HG03442 (cell line): Measurements from ENCODE around the gene UMOD.

Experiments used
- ATAC-seq: cut with Tn5 transposase; IDR thresholded peaks from one replicate; pipeline ENCODE4 v1.9.1; 2021; ENCODE audit warnings: mild to moderate bottlenecking, moderate library complexity; ENCODE audit not compliant: unreplicated experiment

Gene UMOD

DNA sequence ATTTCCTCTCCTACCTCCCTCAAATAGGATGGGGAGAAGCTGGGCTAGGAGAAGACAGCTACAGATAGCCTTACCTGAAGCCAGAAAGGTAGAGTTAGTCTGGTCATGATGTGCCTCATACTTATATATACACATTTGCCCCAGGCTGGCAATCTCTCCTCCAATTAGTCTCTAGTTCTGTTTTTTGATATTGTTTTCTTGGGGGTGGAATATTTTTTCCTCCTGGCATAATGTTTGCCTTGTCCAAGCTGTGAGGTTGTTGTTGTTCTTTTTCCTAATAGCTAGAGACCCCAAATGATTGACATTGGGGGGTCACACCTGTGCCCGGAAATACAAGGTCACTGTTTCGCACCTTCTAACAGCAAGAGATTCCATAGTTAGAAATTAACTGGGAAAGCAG is at the start of gene UMOD:
Gene UMOD, minus strand, starts transcription at position 101 of the 400 bp plus-strand sequence. CDS start 1,978 bp downstream, outside the sequence.
- no peak for ATAC-seq

DNA sequence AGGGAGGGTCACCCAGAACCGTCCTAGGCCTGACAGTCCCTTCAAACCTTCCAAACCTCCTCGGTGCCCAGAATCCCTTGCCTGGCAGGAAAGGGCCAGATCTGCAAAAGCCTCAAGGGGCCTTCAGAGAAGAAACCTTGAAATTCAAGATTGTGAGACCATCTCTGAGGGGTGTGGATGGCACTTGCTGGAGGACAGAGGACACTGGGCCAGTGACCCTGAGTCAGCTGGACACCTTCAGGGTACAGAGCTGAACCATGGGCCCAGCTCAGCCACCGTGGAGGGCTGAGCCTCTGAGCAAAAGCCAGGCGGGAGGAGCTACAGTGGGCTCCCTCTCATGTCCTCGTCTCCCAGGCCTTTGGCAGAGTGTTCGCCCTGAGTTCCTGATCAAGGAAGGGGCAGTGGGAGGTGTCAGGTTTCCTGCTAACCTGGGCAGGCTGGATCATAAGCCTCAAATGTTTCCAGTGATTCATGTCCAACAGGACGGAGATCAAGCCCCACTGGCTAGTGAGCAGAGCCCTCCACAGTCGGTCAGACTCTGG is 49.0 kb upstream of the UMOD start:
- no peak for ATAC-seq

DNA sequence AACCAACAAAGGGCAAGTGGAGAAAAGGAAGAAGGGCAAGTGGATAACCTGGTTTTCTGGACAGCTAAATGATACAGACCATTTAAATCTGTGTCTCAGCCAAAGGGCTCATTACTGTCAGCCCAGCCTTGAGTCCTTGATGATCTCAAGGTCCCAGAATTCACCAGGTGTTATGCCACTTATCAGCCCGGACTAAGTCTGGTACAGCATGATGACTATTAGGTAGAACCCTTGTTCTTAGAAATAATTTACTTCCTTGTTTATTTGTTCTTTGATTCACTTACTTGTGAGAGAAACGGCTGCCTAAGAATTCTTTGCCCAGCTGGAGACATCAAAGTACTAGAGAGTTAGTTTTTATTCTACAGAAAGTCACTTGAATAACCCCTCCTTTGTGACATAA is 48.6 kb upstream of the UMOD start:
- no peak for ATAC-seq

DNA sequence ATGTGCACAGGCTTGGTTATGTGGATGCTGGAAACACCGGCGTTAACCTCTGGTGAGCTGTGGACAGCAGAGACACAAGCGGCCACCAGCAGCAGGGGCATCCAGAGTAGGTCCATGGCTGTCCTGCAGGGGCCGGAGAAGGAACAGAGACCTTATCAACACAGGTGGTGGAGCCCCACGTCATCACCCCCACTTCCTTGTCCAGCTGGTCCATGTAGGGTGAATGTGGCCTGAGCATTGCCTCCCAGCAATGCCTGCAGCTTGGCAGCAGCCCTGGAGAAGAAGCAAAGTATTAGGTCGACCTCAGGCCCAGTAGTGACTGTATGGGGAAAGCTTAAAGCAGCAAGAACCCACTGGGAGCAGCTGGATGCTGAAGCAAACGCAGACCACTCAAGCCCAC is 46.7 kb upstream of the UMOD start:
- no peak for ATAC-seq

DNA sequence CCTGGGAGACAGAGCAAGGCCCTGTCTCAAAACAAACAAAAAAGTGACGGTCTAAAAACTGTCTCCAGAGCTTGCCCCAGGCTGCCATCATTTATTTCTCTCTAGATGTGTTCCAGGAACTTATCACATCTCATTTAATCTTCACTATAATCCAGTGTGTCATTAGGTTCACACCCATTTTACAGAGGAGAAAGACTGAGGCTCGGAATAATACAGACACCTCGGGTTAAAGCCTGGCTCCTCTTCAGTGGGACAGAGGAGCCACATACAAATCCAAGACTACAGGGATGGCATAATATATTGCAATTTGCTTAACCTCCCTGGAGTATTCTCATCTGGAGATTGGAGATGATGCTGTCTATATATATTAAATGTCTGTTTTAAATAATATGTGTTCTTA is 46.1 kb upstream of the UMOD start:
- no peak for ATAC-seq

DNA sequence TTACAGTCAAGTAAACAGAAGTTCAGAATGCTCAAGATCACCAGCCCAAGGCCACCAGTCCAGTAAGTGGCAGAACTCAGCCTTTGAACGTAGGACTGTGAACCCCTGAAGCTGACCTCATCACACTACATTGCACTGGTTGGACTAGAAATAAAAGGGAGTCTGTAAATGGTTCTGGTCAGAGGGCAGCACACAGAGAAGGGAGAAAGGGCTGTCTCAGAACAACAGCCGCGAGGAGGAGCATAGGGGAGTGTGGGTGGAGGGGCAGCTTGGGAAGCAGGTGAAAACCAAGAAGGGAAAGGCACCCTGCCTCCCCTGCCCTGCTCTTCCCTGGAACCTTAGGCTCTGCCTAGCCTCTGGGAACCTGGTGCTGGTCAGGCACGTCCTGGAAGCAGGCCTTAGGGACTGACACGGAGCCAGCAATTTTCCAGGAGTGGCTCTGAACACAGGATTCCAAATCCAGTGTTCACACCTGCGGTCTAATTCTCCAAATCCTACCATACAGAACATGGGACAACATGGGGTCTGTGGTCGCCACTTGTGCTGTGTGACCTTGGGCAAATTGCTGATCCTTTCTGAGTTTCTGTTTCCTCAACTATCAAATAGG is 45.1 kb upstream of the UMOD start:
- no peak for ATAC-seq

DNA sequence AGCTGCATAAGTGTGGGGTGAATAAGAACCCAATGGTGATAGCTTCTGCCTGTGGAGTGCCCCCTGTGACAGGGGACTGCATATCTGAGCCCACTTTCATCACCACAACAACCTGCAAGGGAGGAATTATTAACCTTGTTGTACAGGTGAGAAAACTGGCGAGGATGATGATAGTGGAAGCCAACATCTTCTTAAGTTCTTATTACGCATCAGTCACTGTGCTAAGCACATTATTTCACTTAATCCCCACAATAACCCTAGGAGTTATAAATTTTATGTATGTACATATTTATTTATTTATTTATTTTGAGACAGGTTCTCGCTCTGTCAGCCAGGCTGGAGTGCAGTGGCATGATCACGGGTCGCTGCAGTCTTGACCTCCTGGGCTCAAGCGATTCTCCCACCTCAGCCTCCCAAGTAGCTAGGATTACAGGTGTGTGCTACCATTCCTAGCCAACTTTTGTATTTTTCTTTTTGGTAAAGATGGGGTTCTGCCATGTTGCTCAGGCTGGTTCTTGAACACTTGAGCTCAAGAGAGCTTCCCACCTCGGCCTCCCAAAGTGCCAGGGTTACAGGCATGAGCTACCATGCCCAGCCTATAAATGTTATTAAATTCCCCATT is 44.4 kb upstream of the UMOD start:
- ATAC-seq, result no peak

DNA sequence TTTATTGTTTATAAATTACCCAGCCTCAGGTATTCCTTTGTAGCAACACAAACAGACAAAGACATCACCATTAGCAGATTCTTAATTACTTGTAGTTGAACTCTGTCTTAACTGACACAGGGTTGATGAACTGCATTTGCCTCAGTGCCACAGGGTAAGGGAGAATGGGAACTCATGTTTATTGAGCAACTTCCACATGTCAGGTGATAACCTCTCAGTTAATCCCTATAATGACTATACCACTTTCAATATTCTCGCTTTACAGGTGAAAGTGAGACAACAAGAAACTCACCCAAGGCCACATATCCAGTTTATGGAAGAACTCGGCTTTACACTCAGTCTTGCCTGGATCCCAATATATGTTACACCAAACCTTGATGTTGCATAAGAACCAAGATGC is 43.4 kb upstream of the UMOD start:
- no peak for ATAC-seq

DNA sequence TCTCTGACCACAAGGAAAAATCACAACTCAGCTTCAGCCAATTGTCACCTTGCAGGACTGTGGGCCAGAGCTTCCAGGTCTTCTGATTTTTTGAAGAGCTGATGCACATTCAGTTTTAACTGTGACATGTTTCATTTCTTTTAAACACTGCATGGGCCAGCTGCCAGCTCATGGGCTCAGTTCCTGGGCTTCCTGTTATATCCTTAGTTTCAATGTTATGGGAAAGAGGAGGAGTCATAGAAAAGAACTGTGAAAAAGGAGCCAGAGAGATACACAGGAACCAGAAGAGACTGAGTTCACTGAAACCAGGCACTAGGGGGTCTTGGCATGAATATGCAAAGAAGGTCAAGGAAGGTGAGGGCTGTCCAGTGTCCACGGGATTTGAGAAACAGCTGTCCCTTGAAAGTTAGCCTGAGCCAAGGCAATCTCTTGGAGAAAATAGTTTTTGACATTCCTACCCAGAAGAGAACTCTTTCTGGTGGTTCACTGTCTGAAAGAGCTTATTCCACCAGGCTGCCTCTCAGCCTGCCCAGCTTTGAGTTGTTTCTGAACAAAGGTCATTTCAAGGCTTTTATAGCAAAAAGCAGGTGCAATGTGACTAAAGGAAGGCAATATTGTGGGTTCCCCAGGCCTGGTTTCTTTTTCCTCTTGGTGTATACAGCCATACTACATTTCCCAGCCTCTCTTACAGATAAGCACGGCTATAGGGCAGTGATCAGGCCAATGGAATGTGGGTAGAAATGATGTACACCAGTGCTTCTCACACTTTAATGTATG is 41.5 kb upstream of the UMOD start:
- ATAC-seq, result no peak

DNA sequence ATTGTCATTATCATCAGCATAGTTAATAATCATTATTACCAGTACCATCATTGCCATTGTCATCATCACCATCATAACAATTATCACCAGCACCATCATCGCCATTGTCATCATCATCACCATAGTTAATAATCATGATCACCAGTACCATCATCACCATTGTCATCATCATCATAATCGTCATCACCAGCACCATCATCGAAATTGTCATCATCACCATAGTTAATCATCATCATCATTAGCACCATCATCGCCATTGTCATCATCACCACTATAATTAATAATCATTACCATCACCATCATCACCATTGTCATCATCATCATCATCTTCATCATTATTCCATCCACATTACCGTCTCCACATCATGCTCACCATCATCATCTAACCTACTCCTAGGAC is 38.5 kb upstream of the UMOD start:
- no peak for ATAC-seq

DNA sequence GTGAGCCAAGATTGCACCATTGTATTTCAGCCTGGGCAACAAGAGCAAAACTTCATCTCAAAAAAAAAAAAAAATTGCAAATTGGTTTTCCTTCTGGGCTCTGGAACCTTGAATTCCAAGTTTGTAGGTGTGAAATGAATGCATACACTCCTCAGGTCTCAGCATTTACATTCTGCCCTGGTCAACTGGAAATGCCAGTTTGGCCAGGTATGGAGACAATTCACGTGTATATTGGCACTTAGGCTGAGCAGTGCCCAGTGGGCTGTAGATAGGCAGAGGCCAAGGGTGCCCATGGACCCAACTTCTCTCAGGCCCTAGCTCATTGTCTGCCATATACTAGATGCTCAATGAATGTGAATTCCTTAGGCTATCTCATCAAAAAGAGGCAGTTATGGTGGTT is 36.3 kb upstream of the UMOD start:
- no peak for ATAC-seq

DNA sequence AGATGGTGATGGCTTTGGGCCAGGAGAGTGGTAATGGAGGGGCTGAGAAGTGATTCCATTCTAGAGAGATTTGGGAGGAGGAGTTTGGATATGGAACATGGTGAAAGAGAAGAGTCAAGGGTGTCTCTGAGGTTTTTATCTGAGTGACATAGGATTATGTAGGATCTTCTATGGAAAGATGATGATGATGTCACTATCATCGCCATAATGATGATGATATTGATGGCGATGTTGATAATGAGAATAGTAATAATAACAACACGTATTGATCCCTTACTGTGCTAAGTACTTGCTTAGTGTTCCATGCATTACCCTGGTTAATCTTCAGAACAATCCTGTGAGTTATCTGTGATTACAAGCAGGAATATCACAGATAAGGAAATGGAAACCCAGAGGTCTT is 35.5 kb upstream of the UMOD start:
- no peak for ATAC-seq

DNA sequence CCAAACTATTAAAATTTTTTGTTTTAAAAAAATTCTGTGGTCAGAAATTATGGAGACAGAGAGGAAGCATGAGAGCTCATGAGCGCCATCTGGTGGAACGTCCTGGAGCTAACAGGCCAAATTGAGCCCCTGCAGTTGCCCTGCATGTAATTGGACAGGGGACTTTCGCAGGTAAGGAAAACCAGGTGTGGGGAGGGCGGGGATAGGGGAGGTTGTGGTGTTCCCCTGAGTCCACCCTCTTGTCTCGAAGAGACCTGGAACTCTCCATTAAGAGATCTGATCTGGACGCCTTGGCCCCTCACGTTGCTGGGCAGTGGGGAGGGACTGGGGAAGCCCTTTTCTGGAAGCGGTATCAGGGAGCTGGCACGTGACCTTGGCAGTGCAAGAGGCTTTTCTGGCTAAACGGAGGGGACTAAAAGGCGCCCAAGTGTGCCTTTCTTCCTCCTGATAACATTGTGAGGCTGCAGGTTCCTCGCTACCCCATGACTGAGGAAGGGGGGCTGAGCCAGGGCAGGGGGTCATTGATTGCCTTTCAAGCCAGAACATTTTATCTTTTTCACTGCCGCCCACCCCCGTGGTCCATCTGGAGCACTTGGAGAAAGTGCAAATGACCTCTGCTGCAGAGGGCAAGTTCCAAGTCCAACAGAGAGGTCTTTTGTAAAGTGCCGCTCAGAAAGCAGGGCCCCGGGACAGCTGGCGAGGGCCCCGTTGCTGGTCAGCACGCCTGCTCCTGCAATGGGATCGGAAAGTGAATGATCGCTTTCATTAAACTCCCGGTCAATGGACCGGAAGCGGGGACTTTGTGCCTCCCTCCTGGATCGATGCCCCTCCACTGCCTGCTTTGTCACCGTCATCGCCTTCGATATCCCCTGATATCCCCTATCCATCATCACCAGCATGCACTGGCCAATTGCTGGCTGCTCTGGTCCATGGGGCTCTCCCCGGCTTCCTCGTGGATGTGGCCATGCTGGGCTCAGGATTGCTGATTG is 33.6 kb upstream of the UMOD start:
- ATAC-seq, result no peak

DNA sequence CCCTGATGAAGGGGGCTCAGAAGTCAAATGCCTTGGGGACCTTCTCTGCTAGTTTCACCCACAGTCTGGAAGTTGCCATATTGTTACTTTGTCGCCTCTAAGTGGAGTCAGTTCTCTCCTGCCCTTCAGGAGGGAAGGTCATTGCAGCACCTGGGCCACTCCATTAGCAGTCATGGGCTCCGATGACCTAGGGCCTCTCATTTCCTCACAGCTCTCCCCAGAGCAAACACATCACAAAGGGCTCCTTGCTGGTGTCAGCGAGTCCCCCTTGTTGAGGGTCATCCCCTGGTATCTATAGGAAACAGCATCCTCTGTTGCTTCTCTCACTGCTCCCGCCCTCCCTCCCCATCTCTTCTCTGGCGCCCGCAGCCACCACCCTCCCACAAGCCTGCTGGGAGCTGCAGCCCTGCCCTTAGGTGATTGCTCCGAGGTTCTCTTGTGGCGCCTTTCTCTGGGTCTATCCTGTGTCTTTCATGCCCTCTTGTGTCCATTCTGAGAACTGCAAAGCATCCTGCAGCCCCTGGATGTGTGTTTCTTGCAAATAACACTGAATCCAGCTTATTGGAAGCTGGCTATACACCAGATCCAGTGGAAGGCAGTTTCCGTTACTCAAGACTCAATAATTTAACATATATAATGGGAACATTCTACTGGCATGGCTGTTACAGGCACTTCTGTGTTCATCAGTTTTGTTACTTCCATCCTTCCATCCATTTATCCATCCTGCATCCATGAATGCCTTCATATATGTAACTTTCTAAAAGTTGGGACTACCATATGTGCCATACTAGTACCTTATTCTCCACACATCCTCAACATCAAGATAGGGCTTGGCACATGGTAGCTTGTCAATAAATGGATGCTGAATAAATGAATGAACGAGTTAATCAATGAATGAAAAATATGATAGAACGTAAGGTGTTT is 30.9 kb upstream of the UMOD start:
- no peak for ATAC-seq

DNA sequence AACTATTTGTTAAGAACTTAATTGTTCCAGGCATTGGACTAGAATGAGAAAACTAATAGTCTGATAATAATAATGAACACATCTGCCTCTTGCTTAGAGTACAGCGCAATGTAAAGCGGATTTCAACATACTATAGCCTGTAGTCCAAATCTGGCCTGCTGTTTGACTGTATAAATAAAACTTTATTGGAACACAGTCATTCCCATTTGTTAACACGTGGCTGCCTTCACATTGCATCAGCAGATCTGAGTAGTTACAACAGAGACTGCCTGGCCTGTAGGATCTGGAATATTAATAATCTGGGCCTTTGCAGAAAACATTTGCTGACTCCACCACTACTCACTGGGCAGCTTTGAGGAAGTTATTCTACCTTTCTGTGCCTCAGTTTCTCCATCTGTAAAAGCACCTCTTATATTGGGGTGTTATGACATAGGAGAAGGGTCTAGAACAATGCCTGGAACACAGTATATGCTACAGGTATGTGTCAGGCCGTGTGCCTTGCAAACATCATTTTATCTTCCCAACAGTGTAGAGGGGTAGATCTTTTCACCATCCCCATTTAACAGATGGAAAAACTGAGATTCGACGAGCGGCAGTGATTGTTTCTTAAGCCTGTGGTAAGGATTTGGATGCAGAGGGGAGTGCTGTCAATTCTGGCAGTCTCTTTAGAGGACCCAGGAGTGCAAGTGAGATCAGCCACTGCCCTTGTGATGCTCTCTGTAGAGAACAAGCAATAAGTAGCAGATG is 29.9 kb upstream of the UMOD start:
- ATAC-seq, result no peak

DNA sequence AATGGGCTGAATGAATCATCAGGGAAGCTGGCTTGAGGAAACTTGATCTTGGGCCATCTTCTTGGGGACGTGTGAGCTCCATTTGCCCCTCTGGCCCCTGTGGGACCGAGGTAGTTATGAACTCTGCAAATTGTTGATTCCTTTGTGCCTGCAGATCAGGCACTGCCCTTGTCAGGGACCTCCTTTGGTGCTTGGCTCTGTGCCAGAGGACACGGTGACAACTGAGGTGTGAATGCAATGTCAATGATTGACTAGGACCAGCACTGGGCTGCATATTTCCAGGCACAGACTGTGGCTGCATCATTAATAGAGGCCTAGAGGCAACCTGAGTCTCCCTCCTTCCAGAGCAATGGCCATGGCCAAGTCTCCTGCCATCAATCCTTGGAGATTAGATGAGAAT is 28.3 kb upstream of the UMOD start:
- ATAC-seq, result no peak

DNA sequence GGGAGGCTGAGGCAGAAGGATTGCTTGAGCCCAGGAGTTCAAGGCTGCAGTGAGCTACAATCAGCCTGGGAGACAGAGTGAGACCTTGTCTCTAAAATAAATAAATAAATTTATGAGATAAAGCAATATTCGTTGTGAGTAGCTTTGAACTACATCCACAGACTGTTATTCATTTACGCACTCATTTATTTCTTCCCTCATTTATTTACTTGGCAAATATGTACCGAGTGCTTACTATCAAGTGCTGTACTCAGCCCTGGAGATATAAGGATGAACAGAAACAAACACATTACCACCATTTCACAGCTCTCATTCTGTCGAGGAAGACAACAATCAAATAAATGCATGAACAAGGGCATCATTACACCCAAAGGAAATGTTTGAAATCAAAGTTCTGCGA is 24.7 kb upstream of the UMOD start:
- no peak for ATAC-seq

DNA sequence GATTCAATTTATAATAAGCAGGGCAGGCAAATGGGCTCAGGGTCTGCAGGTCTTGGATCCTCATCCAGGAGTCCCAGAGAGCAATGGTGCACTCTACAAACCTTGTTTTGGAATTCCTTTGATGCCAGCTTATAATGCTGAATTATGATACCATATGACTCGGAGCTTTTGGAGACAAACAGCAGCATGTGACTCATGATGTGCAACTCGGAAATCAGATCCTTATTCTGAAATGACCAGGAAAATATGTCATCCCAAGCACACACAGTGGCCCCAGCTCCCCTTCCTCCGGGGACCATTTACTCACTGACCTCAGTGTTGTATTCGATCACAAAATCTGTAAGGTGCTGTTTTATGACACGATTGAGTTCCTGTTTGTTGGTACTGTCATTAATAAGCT is 20.2 kb upstream of the UMOD start:
- no peak for ATAC-seq

DNA sequence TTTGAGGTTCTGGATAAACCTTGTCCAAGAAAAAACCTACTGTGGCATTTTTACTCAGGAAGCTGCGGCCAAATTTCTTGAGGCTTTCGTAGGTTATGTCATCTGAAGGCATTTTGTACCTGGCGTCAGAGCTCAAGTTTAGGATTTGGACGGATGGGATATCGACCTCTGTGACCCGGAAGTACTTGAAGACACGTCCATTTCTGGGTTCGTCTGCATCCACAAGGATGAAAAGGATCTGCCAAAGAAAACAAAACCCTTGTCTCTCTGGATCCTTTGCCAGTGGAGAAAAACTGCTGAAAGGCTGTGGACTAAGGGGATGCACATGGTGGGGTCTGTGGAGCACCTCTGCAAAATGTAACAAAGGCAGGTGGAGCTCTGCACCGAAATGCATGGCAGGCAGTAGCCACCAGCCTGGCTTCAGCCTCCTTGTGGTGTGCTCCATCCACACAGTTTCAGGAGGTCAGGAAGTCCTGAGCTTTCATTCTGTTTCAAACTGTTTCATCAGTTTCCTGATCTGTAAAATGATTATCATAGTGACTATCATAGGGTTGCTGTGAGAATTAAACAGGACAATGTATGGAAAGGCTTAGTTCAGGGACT is 17.0 kb upstream of the UMOD start:
- ATAC-seq, result no peak
